Measurements from ENCODE around the gene ISX.

DNA sequence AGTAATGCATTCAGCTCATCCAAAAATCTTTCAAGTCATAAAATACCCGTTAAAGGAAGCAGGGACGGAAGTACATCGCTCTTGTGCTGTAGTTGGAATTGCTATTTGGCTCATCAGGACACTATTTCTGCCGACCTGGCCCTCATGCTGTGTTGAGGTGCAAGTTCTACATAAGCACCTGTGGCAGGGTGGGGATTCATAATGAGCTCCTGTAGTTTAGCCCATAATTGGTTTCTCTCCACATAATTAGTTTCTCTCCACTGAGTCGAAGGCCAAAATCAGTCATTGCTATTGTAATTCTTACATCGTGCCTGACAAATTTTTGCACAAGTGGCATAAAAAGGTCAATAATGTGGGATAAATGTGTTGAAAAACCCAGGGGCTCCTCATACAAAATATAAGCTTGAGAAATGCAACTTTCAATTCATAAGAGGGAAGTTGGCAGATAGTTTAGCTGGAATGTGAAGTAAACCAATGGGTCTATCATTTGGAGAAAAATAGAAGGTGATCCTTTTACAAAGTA, 14.9 kb upstream of the ISX start:
- TF ChIP-seq, protein P1, sequence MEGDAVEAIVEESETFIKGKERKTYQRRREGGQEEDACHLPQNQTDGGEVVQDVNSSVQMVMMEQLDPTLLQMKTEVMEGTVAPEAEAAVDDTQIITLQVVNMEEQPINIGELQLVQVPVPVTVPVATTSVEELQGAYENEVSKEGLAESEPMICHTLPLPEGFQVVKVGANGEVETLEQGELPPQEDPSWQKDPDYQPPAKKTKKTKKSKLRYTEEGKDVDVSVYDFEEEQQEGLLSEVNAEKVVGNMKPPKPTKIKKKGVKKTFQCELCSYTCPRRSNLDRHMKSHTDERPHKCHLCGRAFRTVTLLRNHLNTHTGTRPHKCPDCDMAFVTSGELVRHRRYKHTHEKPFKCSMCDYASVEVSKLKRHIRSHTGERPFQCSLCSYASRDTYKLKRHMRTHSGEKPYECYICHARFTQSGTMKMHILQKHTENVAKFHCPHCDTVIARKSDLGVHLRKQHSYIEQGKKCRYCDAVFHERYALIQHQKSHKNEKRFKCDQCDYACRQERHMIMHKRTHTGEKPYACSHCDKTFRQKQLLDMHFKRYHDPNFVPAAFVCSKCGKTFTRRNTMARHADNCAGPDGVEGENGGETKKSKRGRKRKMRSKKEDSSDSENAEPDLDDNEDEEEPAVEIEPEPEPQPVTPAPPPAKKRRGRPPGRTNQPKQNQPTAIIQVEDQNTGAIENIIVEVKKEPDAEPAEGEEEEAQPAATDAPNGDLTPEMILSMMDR (IDR thresholded peaks at IDR 0.05) = no peak
- no peak for TF ChIP-seq POLR2A (IDR thresholded peaks at IDR 0.05)
